Aorta (tissue), 5 donors: Measurements from ENCODE around the gene FBXO27. TPM values are rescaled to one million over a fixed set of nuclear protein-coding genes. Genes with fewer than 3 reads are reported as not detected.
A peak's percentile ranks its signal among the peaks of the same experiment; 100 is the strongest.

Experiments used
- ATAC-seq: fragments of 200-7000 bp; cut with Tn5 transposase; one replicate; pipeline ENCODE4 v1.9.1; 2022; ENCODE audit warnings: moderate library complexity; ENCODE audit not compliant: low FRiP score
- DNase-seq, 2 donors: peaks; one replicate each; pipeline ENCODE4 v3.0.0-alpha.2; 2020
- H3K27ac ChIP-seq, 2 donors: one replicate each; pipeline ENCODE4 v1.5.1; 2013; ENCODE audit warnings: low read length in 2 of 2, mild to moderate bottlenecking in 2 of 2, moderate library complexity in 2 of 2, control low read depth in 1 of 2, inconsistent platforms in 1 of 2, low read depth in 1 of 2
- H3K27me3 ChIP-seq, 2 donors: one replicate each; pipeline ENCODE4 v1.6.1; 2013; ENCODE audit warnings: control low read depth in 1 of 2, low read length in 1 of 2, mild to moderate bottlenecking in 1 of 2, moderate library complexity in 1 of 2; ENCODE audit not compliant: insufficient read depth in 2 of 2, control insufficient read depth in 1 of 2
- H3K36me3 ChIP-seq, 2 donors: one replicate each; pipeline ENCODE4 v1.6.1; 2013; ENCODE audit warnings: control low read depth in 1 of 2, low read length in 1 of 2, mild to moderate bottlenecking in 1 of 2; ENCODE audit not compliant: insufficient read depth in 2 of 2, control insufficient read depth in 1 of 2
- H3K4me1 ChIP-seq, 2 donors: one replicate each; pipeline ENCODE4 v1.6.1; 2013; ENCODE audit warnings: low read length in 2 of 2, control low read depth in 1 of 2, mild to moderate bottlenecking in 1 of 2, moderate library complexity in 1 of 2; ENCODE audit not compliant: insufficient read depth in 2 of 2, control insufficient read depth in 1 of 2
- H3K4me3 ChIP-seq, 2 donors: one replicate each; pipeline ENCODE4 v1.5.1; 2013; ENCODE audit warnings: low read length in 2 of 2, control low read depth in 1 of 2, mild to moderate bottlenecking in 1 of 2
- H3K9me3 ChIP-seq: one replicate; pipeline ENCODE4 v1.6.1; 2013; ENCODE audit warnings: mild to moderate bottlenecking, low read length; ENCODE audit not compliant: control insufficient read depth
- WGBS, 2 donors: extraction: QIAGEN DNeasy Blood & Tissue Kit; methylation state at CpG; one replicate each; pipeline ENCODE4 v1.1.7; 2013; 5-methylcytosine and 5-hydroxymethylcytosine counted together
- intact Hi-C, 2 donors: fragments of 100-400 bp; cut with DNase I; formaldehyde crosslinking; loops; one replicate each; pipeline versions ENCODE4 v1.14.2 to v1.15.0; 2022
- polyA plus RNA-seq, 2 donors: library from polyadenylated mRNA; stranded (reverse); fragments of 200-250 nt; gene quantifications; one replicate each; pipeline ENCODE4 v1.2.3, GENCODE V29; 2013
- total RNA-seq, 2 donors: library from RNA; stranded (reverse); fragmentation: NEBNext Ultra II Directional; extraction: Animal tissue kit (Norgen Biotek cat#: 25700); gene quantifications; one replicate each; pipeline ENCODE4 v1.2.1, GENCODE V29; 2021
- donor health status: healthy with polysubstance abuse.
- donor health status: Bipolar disorder and iron deficiency.
- donor health status: DM: no; HTN: no; CAD: no.
- donor health status: DM: no; HTN: no; CAD: no.
- donor health status: DM: yes; HTN: yes; CAD: no.

Gene FBXO27
- total and polyA plus RNA-seq, 4 donors, result 0.25 to 8.6 (median 3.9) TPM

DNA sequence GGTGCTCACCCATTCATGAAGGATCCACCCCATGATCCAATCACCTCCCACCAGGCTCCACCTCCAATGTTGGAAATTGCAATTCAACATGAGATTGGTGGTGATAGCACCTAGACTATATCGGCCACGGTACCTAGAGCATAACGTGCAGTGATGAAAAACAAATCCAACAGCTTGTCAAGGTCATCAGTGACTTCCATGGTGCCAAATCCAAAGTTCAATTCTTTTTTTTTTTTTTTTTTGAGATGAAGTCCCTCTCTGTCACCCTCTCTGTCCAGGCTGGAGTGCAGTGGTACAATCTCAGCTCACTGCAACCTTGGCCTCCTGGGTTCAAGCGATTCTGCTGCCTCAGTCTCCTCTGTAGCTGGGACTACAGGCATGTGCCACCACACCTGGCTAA, 34.8 kb upstream of the FBXO27 start:
- intact Hi-C loops, result no loop called here
- no peak for ATAC-seq
- no peaks in the 10 kb centered on the region for H3K9me3 ChIP-seq
- no peaks in the 10 kb centered on the region for H3K36me3 ChIP-seq
- 87 to 88% methylated on average over 4 of the region's 4 CpGs for WGBS, 2 donors
- no peaks in the 10 kb centered on the region for H3K4me1 ChIP-seq
- H3K27ac ChIP-seq, result no peak overlapping the region
- no peaks in the 10 kb centered on the region for H3K27me3 ChIP-seq
- no peak for DNase-seq
- H3K4me3 ChIP-seq, result no peak overlapping the region

DNA sequence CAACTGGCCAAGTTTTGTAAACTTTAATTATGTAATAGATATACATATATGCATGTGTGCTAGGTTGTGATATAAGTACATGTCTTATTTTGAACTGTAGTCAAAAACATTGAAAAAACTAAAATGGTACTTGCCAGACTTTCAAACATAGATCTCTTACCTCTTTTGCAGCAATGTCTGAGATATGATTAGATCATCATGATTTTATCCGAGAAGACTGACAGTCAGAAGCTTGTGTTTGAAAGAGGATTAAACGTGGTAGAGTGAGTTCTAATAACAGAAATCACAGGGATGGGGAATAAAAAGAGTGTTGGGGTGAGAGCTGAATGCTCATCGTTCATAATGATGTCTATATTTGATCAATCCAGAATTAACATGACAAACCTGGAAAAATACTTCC, 33.6 kb upstream of the FBXO27 start:
- no peaks in the 10 kb centered on the region for H3K4me1 ChIP-seq
- ATAC-seq (no peak), DNase-seq (no peak)
- no peaks in the 10 kb centered on the region for H3K36me3 ChIP-seq
- H3K27ac ChIP-seq, result no peak overlapping the region
- no peak overlapping the region for H3K4me3 ChIP-seq
- WGBS, 2 donors, result 69 to 72% methylated on average over 3 of the region's 3 CpGs
- H3K9me3 ChIP-seq, result no peaks in the 10 kb centered on the region
- intact Hi-C loops, result no loop called here
- no peaks in the 10 kb centered on the region for H3K27me3 ChIP-seq

DNA sequence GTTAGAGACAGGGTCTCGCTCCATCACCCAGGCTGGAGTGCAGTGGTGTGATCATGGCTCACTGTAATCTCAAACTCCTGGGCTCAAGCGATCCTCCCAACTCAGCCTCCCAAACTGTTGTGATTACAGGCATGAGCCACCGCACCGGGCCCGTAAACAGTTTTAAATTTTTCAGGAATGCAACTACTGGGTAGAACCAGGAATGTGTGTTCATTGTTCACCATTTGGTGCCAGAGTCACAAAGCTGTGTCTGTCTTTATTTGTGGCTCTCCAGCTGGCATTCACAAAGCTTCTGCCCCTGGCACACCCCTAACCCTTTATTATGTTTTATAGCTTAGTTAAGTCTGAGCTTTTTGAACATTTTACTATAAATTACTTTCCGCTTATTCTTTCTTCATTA, 32.1 kb upstream of the FBXO27 start:
- Histone ChIP-seq H3K9me3 (no peaks in the 10 kb centered on the region), H3K36me3 (no peaks in the 10 kb centered on the region), H3K27ac (no peak overlapping the region), H3K27me3 (no peaks in the 10 kb centered on the region), H3K4me1 (no peaks in the 10 kb centered on the region), H3K4me3 (no peak overlapping the region)
- ATAC-seq (no peak), DNase-seq (no peak)
- intact Hi-C loops, result no loop called here
- 85 to 88% methylated on average over 6 of the region's 6 CpGs for WGBS, 2 donors

DNA sequence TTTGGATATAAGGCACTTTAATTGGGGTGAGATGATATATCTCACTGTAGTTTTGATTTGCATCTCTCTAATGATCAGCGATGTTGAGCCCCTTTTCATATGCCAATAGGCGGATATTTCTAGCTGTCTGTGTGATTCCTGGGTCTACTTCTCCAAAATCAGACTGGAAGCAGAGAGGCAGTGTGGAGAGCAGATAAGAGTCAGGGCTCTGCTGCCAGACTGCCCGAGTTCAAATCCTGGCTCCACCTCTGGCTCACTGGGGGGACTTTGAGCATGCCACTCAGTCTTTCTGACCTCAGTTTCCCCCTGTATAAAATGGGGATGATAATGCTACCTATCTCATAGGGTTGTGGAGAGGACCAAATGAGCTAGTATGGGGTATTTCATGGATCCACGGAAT, 27.8 kb upstream of the FBXO27 start:
- Histone ChIP-seq H3K27me3 (no peaks in the 10 kb centered on the region), H3K4me1 (no peaks in the 10 kb centered on the region), H3K9me3 (no peaks in the 10 kb centered on the region), H3K36me3 (no peaks in the 10 kb centered on the region), H3K4me3 (no peak overlapping the region), H3K27ac (no peak overlapping the region)
- DNase-seq (no peak), ATAC-seq (no peak)
- WGBS, 2 donors, result 74 to 79% methylated on average over 4 of the region's 4 CpGs
- intact Hi-C loops, result no loop called here

DNA sequence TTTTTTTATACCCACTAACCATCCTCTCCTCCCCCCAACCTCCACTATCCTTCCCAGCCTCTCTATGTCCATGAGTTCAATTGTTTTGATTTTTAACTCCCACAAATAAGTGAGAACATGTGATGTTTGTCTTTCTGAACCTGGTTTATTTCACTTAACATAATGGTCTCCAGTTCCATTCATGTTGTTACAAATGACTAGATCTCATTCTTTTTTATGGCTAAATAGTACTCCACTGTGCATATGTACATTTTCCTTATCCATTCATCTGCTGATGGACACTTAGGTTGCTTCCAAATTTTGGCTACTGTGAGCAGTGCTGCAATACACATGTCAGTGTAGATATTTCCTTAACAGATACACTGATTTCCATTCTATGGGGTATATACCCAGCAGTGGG, 27.0 kb upstream of the FBXO27 start:
- intact Hi-C loops, result no loop called here
- no peak for ATAC-seq
- no peaks in the 10 kb centered on the region for H3K27me3 ChIP-seq

DNA sequence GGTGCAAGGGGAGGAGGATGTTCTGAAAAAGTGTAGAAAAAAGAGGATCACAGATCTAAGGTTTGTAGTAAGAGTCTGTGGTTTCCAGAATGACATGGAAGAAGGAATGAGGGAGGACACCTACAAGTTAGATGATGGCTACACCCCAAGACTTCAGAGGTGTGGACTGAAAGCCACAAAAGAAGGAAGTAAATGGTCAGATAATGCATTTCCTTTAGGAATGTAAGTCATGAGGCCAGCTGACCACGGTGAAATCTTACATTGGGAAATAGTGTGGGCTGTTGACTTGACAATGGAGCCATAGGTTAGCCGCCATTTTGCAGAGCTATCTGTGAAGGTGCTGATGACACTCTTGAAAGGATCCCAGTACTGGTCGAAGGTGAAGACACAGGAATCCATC, 25.3 kb upstream of the FBXO27 start:
- H3K4me3 ChIP-seq, result no peak overlapping the region
- no peak overlapping the region for H3K27ac ChIP-seq
- ATAC-seq (no peak), DNase-seq (no peak)
- intact Hi-C loops, result no loop called here
- no peaks in the 10 kb centered on the region for H3K27me3 ChIP-seq
- no peaks in the 10 kb centered on the region for H3K9me3 ChIP-seq
- no peaks in the 10 kb centered on the region for H3K36me3 ChIP-seq
- no peaks in the 10 kb centered on the region for H3K4me1 ChIP-seq
- WGBS, 2 donors, result 79 to 83% methylated on average over 3 of the region's 3 CpGs

More for the DNA sequence above, 27.0 kb upstream of the FBXO27 start:
- Histone ChIP-seq H3K4me3 (no peak overlapping the region), H3K4me1 (no peaks in the 10 kb centered on the region), H3K27ac (no peak overlapping the region), H3K9me3 (no peaks in the 10 kb centered on the region), H3K36me3 (no peaks in the 10 kb centered on the region)
- no peak for DNase-seq

DNA sequence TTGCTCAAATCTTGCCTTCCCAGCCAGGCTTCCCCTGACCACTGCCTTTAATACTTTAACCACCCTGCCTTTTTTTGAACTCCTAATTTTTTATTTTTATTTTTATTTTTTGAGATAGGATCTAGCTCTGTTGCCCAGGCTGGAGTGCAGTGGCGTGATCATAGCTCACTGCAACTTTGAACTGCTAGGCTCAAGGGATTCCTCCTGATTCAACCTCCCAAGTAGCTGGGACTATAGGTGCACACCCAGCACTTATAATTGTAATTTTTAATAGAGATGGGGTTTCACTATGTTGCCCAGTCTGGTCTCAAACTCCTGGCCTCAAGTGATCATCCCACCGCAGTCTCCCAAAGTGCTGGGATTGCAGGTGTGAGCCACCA, 21.7 kb upstream of the FBXO27 start:
- DNase-seq (no peak), ATAC-seq (no peak)
- no peak overlapping the region for H3K27ac ChIP-seq
- H3K4me1 ChIP-seq, result no peaks in the 10 kb centered on the region
- no peak overlapping the region for H3K4me3 ChIP-seq
- intact Hi-C loops, result no loop called here
- H3K9me3 ChIP-seq, result no peaks in the 10 kb centered on the region
- H3K27me3 ChIP-seq, result no peaks in the 10 kb centered on the region
- WGBS, 2 donors, result 87 to 90% methylated on average over 2 of the region's 2 CpGs
- H3K36me3 ChIP-seq, result no peaks in the 10 kb centered on the region

DNA sequence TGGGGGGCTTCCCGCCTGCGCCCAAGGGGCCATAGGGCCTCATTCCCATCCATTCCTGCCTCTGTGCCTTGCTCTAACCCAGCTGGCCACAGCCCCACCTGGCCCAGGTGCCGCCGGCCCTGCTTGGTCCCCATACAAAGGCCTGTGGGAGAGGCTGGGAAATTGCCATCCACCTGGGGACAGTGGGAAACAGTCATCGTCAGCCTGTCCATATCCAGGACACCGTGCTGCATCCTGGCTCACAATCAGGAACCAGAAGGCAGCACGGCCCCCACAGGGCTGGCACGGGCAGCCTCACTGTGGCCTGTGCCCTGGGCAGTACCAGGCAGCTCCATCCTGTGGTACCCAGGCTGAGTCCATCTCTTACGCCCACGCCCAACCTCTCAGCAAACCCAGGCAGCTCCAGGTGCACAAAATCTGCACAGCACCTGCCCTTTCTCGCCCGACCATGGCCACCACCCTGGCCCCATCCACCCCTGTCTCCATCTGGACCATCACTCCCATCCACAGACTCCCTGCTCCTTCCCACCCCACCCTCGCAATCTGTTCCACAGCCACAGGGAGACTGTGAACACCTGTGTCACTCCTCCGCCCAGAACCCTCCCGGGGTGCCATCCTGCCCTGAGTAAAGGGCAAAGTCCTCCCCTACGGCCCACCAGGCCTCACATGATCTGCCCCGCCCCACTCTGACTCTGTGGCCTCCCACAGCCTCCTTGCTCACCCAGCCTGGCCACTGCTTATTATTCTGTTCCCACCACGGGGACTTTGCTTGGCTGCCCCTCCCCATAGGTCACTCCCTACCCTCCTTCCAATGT, 21.1 kb upstream of the FBXO27 start:
- intact Hi-C loops, result no loop called here
- Histone ChIP-seq H3K9me3 (no peaks in the 10 kb centered on the region), H3K27me3 (no peaks in the 10 kb centered on the region), H3K27ac (no peak overlapping the region), H3K36me3 (no peaks in the 10 kb centered on the region), H3K4me1 (no peaks in the 10 kb centered on the region), H3K4me3 (no peak overlapping the region)
- DNase-seq (no peak), ATAC-seq (peak; percentile 29)
- WGBS, 2 donors, result 84 to 85% methylated on average over 18 of the region's 18 CpGs

DNA sequence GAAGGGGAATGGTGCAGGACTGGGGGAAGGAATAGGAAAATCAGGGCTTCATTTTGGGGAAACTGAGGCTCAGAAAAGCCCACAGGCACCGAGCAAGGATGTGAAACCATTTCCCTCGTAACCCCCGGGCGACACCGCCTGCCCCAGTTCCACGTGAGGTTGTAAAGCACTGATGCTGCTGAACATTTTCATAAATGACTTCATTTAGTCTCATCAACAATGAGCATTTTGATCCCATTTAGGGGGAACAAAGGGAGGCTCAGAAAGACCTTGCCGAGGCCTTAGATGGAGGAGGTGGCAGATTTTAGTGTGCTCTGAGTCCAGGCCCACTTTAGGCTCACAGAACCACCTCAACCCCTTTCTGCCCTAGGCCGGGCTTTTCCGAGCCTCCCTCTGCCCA, 20.5 kb upstream of the FBXO27 start:
- Histone ChIP-seq H3K36me3 (no peaks in the 10 kb centered on the region), H3K4me3 (no peak overlapping the region), H3K9me3 (no peaks in the 10 kb centered on the region), H3K27ac (no peak overlapping the region), H3K4me1 (no peaks in the 10 kb centered on the region), H3K27me3 (no peaks in the 10 kb centered on the region)
- ATAC-seq (no peak), DNase-seq (no peak)
- 82% methylated on average over 9 of the region's 9 CpGs for WGBS, 2 donors
- intact Hi-C loops, result no loop called here
